Measurements from ENCODE around the gene SGF29.
"Not testable (repeated sequence)": the region's sequence is repeated elsewhere in the genome, so short reads cannot be mapped to it uniquely, and the experiment has no call there.

The SGF29 gene

GRCh38 chr16:28567292-28567691 lies 13.6 kb downstream of the SGF29 start:
- DNase-seq, result no peak

GRCh38 chr16:28569021-28569420 lies 15.3 kb downstream of the SGF29 start:
- no peak for DNase-seq

- no peak for DNase-seq
Observed at GRCh38 chr16:28569968-28570752, 16.4 kb downstream of the SGF29 start.

- no peak for DNase-seq
Observed at GRCh38 chr16:28572696-28573510, 19.2 kb downstream of the SGF29 start.

GRCh38 chr16:28573738-28574718 lies 20.3 kb downstream of the SGF29 start:
- no peak for DNase-seq

GRCh38 chr16:28574925-28575324 lies 21.2 kb downstream of the SGF29 start:
- DNase-seq, result no peak

- no peak for DNase-seq
Observed at GRCh38 chr16:28575446-28576109, 21.9 kb downstream of the SGF29 start.

GRCh38 chr16:28580726-28581315 lies 27.1 kb downstream of the SGF29 start:
- DNase-seq, result no peak

- no peak for DNase-seq
Observed at GRCh38 chr16:28585674-28586073, 32.0 kb downstream of the SGF29 start.

- DNase-seq, result no peak
Observed at GRCh38 chr16:28586466-28586865, 32.7 kb downstream of the SGF29 start.

GRCh38 chr16:28587386-28587785 lies 33.7 kb downstream of the SGF29 start:
- no peak for DNase-seq

GRCh38 chr16:28589069-28589468 lies 35.3 kb downstream of the SGF29 start:
- no peak for DNase-seq

GRCh38 chr16:28589930-28590329 lies 36.2 kb downstream of the SGF29 start:
- DNase-seq, result no peak

- no peak for DNase-seq
Observed at GRCh38 chr16:28590384-28591340, 36.9 kb downstream of the SGF29 start.

- DNase-seq, result no peak
Observed at GRCh38 chr16:28591355-28591754, 37.6 kb downstream of the SGF29 start.

GRCh38 chr16:28592511-28592910 lies 38.8 kb downstream of the SGF29 start:
- DNase-seq, result no peak

GRCh38 chr16:28592979-28593553 lies 39.3 kb downstream of the SGF29 start:
- DNase-seq, result no peak

GRCh38 chr16:28595451-28595850 lies 41.7 kb downstream of the SGF29 start:
- DNase-seq, result not testable (repeated sequence)

- DNase-seq, result no peak
Observed at GRCh38 chr16:28596115-28596630, 42.5 kb downstream of the SGF29 start.
